B cell (primary cell): ENCODE data around the gene FAM217B.

Experiments used
- EZH2 ChIP-seq: IDR thresholded peaks from 2 replicates; pipeline ENCODE4 v1.6.1; 2012; ENCODE audit warnings: borderline replicate concordance, low read depth, mild to moderate bottlenecking, moderate library complexity, low read length; ENCODE audit not compliant: insufficient read depth, poor library complexity, severe bottlenecking
- TF ChIP-seq, protein P1 (sequence below): fragments of 200-600 bp; IDR thresholded peaks from one replicate; pipeline ENCODE4 v1.8.0; 2022; ENCODE audit warnings: antibody characterized with exemption, mild to moderate bottlenecking

DNA sequence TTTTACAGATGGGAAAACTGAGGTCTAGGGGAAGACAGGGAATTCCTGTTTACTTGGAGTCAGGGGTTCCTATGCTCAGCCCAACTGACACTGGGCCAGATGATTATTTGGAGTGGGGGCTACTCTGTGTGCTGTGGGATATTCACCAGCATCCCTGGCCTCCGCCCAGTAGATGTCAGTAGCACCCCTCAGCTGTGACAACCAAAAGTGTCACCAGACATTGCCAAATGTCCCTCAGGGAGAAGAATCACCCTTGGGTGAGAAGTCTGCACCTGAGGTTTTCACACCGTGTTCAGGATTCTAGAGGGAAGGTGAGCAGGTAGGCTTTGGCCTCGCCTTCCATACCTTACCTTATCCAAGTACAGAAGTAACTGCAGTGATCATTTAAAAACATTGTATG is 45.7 kb downstream of the FAM217B start:
- TF ChIP-seq EZH2, result no peak
- TF ChIP-seq, protein P1, sequence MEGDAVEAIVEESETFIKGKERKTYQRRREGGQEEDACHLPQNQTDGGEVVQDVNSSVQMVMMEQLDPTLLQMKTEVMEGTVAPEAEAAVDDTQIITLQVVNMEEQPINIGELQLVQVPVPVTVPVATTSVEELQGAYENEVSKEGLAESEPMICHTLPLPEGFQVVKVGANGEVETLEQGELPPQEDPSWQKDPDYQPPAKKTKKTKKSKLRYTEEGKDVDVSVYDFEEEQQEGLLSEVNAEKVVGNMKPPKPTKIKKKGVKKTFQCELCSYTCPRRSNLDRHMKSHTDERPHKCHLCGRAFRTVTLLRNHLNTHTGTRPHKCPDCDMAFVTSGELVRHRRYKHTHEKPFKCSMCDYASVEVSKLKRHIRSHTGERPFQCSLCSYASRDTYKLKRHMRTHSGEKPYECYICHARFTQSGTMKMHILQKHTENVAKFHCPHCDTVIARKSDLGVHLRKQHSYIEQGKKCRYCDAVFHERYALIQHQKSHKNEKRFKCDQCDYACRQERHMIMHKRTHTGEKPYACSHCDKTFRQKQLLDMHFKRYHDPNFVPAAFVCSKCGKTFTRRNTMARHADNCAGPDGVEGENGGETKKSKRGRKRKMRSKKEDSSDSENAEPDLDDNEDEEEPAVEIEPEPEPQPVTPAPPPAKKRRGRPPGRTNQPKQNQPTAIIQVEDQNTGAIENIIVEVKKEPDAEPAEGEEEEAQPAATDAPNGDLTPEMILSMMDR, result no peak
